ENCODE measurements around the gene RPL10.

The RPL10 gene

GRCh38 chrX:154362085-154362742, 36.0 kb upstream of the RPL10 start:
- no peak for DNase-seq

GRCh38 chrX:154363706-154364439, 34.3 kb upstream of the RPL10 start:
- DNase-seq: no peak

GRCh38 chrX:154365052-154365600, 33.1 kb upstream of the RPL10 start:
- DNase-seq: no peak

- no peak for DNase-seq
These were observed 32.0 kb upstream of the RPL10 start for GRCh38 chrX:154365997-154366665.

- no peak for DNase-seq
These were observed 31.5 kb upstream of the RPL10 start for GRCh38 chrX:154366666-154367055.

- no peak for DNase-seq
These were observed 30.5 kb upstream of the RPL10 start for GRCh38 chrX:154367474-154368308.

- DNase-seq: peak in 1 of 2 experiments; percentile 35
These were observed 29.3 kb upstream of the RPL10 start for GRCh38 chrX:154368630-154369448.

GRCh38 chrX:154369449-154370299, 28.5 kb upstream of the RPL10 start:
- DNase-seq: peak; percentile 32 to 65

GRCh38 chrX:154370300-154371016, 27.7 kb upstream of the RPL10 start:
- no peak for DNase-seq

- peak; percentile 72 to 77 for DNase-seq
These were observed 27.0 kb upstream of the RPL10 start for GRCh38 chrX:154371017-154371788.

- DNase-seq: no peak
These were observed 26.3 kb upstream of the RPL10 start for GRCh38 chrX:154371789-154372300.

GRCh38 chrX:154372612-154373022, 25.6 kb upstream of the RPL10 start:
- DNase-seq: no peak

- DNase-seq: peak; percentile 42 to 74
These were observed 24.6 kb upstream of the RPL10 start for GRCh38 chrX:154373340-154374306.

- no peak for DNase-seq
These were observed 23.6 kb upstream of the RPL10 start, which contains the start of gene FLNA for GRCh38 chrX:154374313-154375155. Gene FLNA (minus strand): TSS chrX:154374634. CDS start chrX:154371245, 3,389 bp downstream.

GRCh38 chrX:154375156-154375504, 23.0 kb upstream of the RPL10 start:
- DNase-seq: no peak

GRCh38 chrX:154376774-154377173, 21.4 kb upstream of the RPL10 start:
- DNase-seq: no peak

All from NCI-H2081 (cell line).